K562 (cell line): ENCODE measurements around the gene PFN3. TPM values are rescaled to one million over a fixed set of nuclear protein-coding genes. Genes with fewer than 3 reads are reported as not detected.
A peak's percentile ranks its signal among the peaks of the same experiment; 100 is the strongest.

Experiments used
- ATF2 ChIP-seq: sonication (generic); formaldehyde crosslinking; IDR thresholded peaks from 2 replicates; pipeline ENCODE4 v1.8.1; 2022; ENCODE audit warnings: missing genetic modification reagents
- IFI16 ChIP-seq: fragments of 250-450 bp; sonication (Bioruptor Pico); IDR thresholded peaks from 2 replicates; pipeline ENCODE4 v2.1.2; 2022; ENCODE audit warnings: mild to moderate bottlenecking, inconsistent platforms
- YY1 ChIP-seq, 3 experiments: IDR thresholded peaks; 2 replicates each; pipeline ENCODE4 v1.6.1; 2011; ENCODE audit warnings: low read length in 2 of 3, mild to moderate bottlenecking in 2 of 3, moderate library complexity in 2 of 3, borderline replicate concordance in 1 of 3, control low read depth in 1 of 3, low read depth in 1 of 3; ENCODE audit not compliant: insufficient read depth in 3 of 3, insufficient replicate concordance in 2 of 3, control insufficient read depth in 1 of 3, insufficient read length in 1 of 3; ENCODE audit errors: extremely low read depth in 1 of 3
- polyA plus RNA-seq, 8 experiments: library from polyadenylated mRNA; depleted of rRNA in 4 of 8; stranded (reverse) in 5 of 8; unstranded in 3 of 8; fragments of >200 nt; fragmentation: Nextera tagmentation in 2 of 8; fragmentation: Illumina TruSeq in 1 of 8; extraction: Ambion mirVana in 2 of 8; extraction: Trizol in 1 of 8; gene quantifications; 2 replicates each; pipeline versions ENCODE4 v1.2.1 to v1.2.3, GENCODE V29; 2011 to 2014; ENCODE audit warnings: inconsistent platforms in 1 of 8, missing spikeins in 1 of 8
- total RNA-seq, 7 experiments: library from RNA; depleted of rRNA in 6 of 7; stranded (reverse); fragments of >200 nt in 6 of 7; fragmentation: Illumina TruSeq in 2 of 7; extraction: Trizol in 2 of 7; gene quantifications; 2 replicates each; pipeline versions ENCODE4 v1.2.1 to v1.2.3, GENCODE V29; 2011 to 2021; ENCODE audit warnings: low replicate concordance in 1 of 7
- TF ChIP-seq, protein P1 (sequence below): sonication (generic); formaldehyde crosslinking; IDR thresholded peaks from 2 replicates; pipeline ENCODE4 v1.8.1; 2023; ENCODE audit warnings: missing genetic modification reagents, mild to moderate bottlenecking, borderline replicate concordance

PFN3 gene
- total and polyA plus RNA-seq, 9 of the 15 experiments (the other 6 are each of a cell fraction or from before 2014, with no cell fraction given) = not detected

GRCh38 chr5:177446200-177447065 is 46.0 kb upstream of the PFN3 start, which contains the start of gene PRR7 (continued):
- TF ChIP-seq, protein P1, sequence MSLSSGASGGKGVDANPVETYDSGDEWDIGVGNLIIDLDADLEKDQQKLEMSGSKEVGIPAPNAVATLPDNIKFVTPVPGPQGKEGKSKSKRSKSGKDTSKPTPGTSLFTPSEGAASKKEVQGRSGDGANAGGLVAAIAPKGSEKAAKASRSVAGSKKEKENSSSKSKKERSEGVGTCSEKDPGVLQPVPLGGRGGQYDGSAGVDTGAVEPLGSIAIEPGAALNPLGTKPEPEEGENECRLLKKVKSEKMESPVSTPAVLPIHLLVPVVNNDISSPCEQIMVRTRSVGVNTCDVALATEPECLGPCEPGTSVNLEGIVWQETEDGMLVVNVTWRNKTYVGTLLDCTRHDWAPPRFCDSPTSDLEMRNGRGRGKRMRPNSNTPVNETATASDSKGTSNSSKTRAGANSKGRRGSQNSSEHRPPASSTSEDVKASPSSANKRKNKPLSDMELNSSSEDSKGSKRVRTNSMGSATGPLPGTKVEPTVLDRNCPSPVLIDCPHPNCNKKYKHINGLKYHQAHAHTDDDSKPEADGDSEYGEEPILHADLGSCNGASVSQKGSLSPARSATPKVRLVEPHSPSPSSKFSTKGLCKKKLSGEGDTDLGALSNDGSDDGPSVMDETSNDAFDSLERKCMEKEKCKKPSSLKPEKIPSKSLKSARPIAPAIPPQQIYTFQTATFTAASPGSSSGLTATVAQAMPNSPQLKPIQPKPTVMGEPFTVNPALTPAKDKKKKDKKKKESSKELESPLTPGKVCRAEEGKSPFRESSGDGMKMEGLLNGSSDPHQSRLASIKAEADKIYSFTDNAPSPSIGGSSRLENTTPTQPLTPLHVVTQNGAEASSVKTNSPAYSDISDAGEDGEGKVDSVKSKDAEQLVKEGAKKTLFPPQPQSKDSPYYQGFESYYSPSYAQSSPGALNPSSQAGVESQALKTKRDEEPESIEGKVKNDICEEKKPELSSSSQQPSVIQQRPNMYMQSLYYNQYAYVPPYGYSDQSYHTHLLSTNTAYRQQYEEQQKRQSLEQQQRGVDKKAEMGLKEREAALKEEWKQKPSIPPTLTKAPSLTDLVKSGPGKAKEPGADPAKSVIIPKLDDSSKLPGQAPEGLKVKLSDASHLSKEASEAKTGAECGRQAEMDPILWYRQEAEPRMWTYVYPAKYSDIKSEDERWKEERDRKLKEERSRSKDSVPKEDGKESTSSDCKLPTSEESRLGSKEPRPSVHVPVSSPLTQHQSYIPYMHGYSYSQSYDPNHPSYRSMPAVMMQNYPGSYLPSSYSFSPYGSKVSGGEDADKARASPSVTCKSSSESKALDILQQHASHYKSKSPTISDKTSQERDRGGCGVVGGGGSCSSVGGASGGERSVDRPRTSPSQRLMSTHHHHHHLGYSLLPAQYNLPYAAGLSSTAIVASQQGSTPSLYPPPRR (CRISPR knock-in tag) = no peak
- TF ChIP-seq ATF2 (CRISPR knock-in tag) (no peak), IFI16 (CRISPR knock-in tag) (no peak), YY1 (IDR thresholded peaks at IDR 0.05; ENCODE audit: borderline replicate concordance in 1 of 3, control insufficient read depth in 1 of 3, extremely low read depth in 1 of 3, insufficient read depth in 3 of 3, insufficient read length in 1 of 3, insufficient replicate concordance in 2 of 3, low read depth in 1 of 3, low read length in 2 of 3) (peak in 1 of 3 experiments; percentile 5)
